Glutamatergic neuron (in vitro differentiated cells): ENCODE measurements around the gene FRK. TPM values are rescaled to one million over a fixed set of nuclear protein-coding genes. Genes with fewer than 3 reads are reported as not detected.

Experiments used
- DNase-seq: peaks from one replicate; pipeline ENCODE4 v3.0.0; 2022
- H3K27ac Mint-ChIP-seq: one replicate; pipeline ENCODE4 v1.8.0; 2020; ENCODE audit warnings: mild to moderate bottlenecking, mixed read lengths, inconsistent platforms; ENCODE audit not compliant: unreplicated experiment
- H3K27me3 Mint-ChIP-seq: one replicate; pipeline ENCODE4 v1.8.0; 2020; ENCODE audit warnings: mild to moderate bottlenecking, moderate library complexity, mixed read lengths, inconsistent platforms; ENCODE audit not compliant: unreplicated experiment
- H3K36me3 Mint-ChIP-seq: one replicate; pipeline ENCODE4 v1.8.0; 2020; ENCODE audit warnings: mild to moderate bottlenecking, mixed read lengths, inconsistent platforms; ENCODE audit not compliant: unreplicated experiment
- H3K4me1 Mint-ChIP-seq: one replicate; pipeline ENCODE4 v1.8.0; 2020; ENCODE audit warnings: mild to moderate bottlenecking, low read depth, mixed read lengths, inconsistent platforms; ENCODE audit not compliant: unreplicated experiment
- H3K4me3 Mint-ChIP-seq: one replicate; pipeline ENCODE4 v1.8.0; 2020; ENCODE audit warnings: mild to moderate bottlenecking, mixed read lengths, inconsistent platforms; ENCODE audit not compliant: unreplicated experiment
- H3K9me3 Mint-ChIP-seq: one replicate; pipeline ENCODE4 v1.8.0; 2020; ENCODE audit warnings: mild to moderate bottlenecking, moderate library complexity, mixed read lengths, inconsistent platforms; ENCODE audit not compliant: unreplicated experiment
- total RNA-seq: library from RNA; stranded (reverse); fragmentation: NEBNext Ultra II Directional; extraction: Animal tissue kit (Norgen Biotek cat#: 25700); gene quantifications from one replicate; pipeline ENCODE4 v1.2.1, GENCODE V29; 2021; ENCODE audit not compliant: unreplicated experiment
- TF ChIP-seq, protein P1 (sequence below): fragments of 200-600 bp; sonication (generic); IDR thresholded peaks from one replicate; pipeline ENCODE4 v1.5.0; 2021; ENCODE audit not compliant: partially characterized antibody, unreplicated experiment

Gene FRK
- total RNA-seq, 1 donor from 2014 or later = 0.37 TPM

DNA sequence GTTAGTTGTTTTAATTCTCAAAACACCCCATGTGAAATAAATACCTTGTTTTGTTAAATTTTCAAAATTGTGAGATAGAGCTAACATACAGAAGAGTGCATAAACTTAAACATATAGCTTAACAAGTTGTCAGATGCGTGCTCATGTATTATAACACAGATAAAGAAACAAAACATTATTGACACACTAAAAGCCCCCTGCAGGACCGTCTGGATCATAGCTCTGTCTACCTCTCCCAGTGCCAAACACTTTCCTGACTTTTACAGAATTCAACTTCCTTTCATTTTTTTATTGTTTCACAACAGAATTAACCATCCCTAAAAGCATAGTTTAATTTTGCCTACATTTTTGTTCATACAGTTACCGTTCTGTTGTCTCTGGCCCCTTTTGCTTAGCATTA is 17.8 kb upstream of the FRK start:
- no peaks in the 10 kb centered on the region for H3K9me3 Mint-ChIP-seq
- TF ChIP-seq, protein P1, sequence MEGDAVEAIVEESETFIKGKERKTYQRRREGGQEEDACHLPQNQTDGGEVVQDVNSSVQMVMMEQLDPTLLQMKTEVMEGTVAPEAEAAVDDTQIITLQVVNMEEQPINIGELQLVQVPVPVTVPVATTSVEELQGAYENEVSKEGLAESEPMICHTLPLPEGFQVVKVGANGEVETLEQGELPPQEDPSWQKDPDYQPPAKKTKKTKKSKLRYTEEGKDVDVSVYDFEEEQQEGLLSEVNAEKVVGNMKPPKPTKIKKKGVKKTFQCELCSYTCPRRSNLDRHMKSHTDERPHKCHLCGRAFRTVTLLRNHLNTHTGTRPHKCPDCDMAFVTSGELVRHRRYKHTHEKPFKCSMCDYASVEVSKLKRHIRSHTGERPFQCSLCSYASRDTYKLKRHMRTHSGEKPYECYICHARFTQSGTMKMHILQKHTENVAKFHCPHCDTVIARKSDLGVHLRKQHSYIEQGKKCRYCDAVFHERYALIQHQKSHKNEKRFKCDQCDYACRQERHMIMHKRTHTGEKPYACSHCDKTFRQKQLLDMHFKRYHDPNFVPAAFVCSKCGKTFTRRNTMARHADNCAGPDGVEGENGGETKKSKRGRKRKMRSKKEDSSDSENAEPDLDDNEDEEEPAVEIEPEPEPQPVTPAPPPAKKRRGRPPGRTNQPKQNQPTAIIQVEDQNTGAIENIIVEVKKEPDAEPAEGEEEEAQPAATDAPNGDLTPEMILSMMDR = no peak
- H3K4me3 Mint-ChIP-seq = no peak overlapping the region
- H3K36me3 Mint-ChIP-seq = no peaks in the 10 kb centered on the region
- DNase-seq = no peak
- no peak overlapping the region for H3K27ac Mint-ChIP-seq
- H3K27me3 Mint-ChIP-seq = no peaks in the 10 kb centered on the region
- peaks cover 1% of the 10 kb centered on the region for H3K4me1 Mint-ChIP-seq

DNA sequence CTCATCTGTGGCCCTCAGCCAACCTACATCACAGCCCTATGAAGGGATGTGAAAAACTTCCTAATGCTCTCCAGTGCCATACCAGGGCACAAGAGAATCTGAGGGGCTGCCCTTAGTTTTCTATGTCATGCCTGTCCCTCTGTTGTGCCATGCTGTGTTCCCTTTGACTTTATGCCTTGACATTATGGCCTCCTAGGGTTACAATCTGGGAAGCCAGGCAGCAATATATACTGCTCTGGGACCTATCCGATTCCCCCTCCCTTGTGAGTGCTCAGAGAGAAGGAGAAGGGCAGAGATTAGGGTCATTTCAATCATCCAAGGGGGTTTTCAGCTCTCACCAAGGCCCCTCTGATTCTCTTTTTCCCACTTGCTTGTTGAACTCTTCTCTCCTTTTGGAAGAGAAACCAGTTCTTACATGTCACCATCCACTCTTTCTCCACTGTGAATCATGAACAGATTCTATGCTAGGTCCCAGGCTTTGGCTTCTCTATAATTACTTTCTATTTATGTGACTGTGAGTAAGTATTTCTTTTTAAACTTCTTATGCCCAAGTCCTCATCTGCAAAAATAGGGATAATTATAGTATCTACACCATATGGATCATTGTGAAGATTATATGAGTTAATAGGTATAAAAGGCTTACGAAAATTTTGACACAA is 14.2 kb upstream of the FRK start:
- TF ChIP-seq, protein P1 = no peak
- Mint-ChIP-seq H3K4me3 (no peak overlapping the region), H3K27me3 (no peaks in the 10 kb centered on the region), H3K27ac (no peak overlapping the region), H3K36me3 (no peaks in the 10 kb centered on the region), H3K9me3 (no peaks in the 10 kb centered on the region), H3K4me1 (peaks cover 2% of the 10 kb centered on the region)
- DNase-seq = no peak

GRCh38 chr6:116073765-116074440 is 13.2 kb upstream of the FRK start:
- DNase-seq = no peak
- Mint-ChIP-seq H3K27ac (no peak overlapping the region), H3K9me3 (no peaks in the 10 kb centered on the region), H3K4me3 (no peak overlapping the region), H3K27me3 (no peaks in the 10 kb centered on the region), H3K4me1 (peaks cover 7% of the 10 kb centered on the region), H3K36me3 (no peaks in the 10 kb centered on the region)
- TF ChIP-seq, protein P1 = no peak

DNA sequence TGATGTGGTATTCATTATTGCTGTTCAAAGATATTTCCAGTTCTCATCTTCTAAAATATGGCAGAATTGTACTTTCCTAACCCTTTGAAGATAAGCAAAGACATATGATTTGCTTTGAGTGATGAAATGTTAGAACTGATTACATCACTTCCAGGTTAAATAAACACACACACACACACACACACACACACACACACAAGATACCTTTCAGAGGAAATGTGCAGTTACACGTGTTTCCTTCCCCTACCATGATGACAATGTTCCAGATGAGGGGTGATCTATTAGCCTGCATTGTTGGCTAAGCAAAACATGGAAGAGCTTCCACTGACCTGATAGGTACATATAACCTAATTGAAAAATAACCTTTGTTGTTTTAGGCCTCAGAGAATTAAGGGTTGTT is 11.7 kb upstream of the FRK start:
- Mint-ChIP-seq H3K36me3 (no peaks in the 10 kb centered on the region), H3K4me3 (no peak overlapping the region), H3K27ac (no peak overlapping the region), H3K27me3 (no peaks in the 10 kb centered on the region), H3K4me1 (peaks cover 6% of the 10 kb centered on the region), H3K9me3 (no peaks in the 10 kb centered on the region)
- TF ChIP-seq, protein P1 = no peak
- no peak for DNase-seq
